HG02870 (cell line): ENCODE measurements around the gene MYO9A.

Experiments
- ATAC-seq: cut with Tn5 transposase; IDR thresholded peaks from one replicate; pipeline ENCODE4 v1.9.1; 2021; ENCODE audit warnings: mild to moderate bottlenecking, moderate library complexity; ENCODE audit not compliant: unreplicated experiment

The MYO9A gene

GRCh38 chr15:71789616-71790015, 328.3 kb downstream of the MYO9A start:
- ATAC-seq, result no peak

- ATAC-seq, result no peak
Measured at GRCh38 chr15:71788646-71789579, 329.0 kb downstream of the MYO9A start.

- ATAC-seq, result no peak
Measured at GRCh38 chr15:71786673-71787072, 331.3 kb downstream of the MYO9A start.

GRCh38 chr15:71785996-71786395, 332.0 kb downstream of the MYO9A start:
- ATAC-seq, result no peak

GRCh38 chr15:71784719-71785118, 333.2 kb downstream of the MYO9A start:
- ATAC-seq, result no peak

GRCh38 chr15:71782422-71783165, 335.4 kb downstream of the MYO9A start:
- no peak for ATAC-seq

GRCh38 chr15:71781965-71782265, 336.0 kb downstream of the MYO9A start:
- ATAC-seq, result no peak

GRCh38 chr15:71781179-71781964, 336.6 kb downstream of the MYO9A start:
- peak; percentile 66 for ATAC-seq

- ATAC-seq, result no peak
Measured at GRCh38 chr15:71780115-71780976, 337.6 kb downstream of the MYO9A start.

- no peak for ATAC-seq
Measured at GRCh38 chr15:71779073-71779797, 338.7 kb downstream of the MYO9A start.

GRCh38 chr15:71777216-71777943, 340.6 kb downstream of the MYO9A start:
- no peak for ATAC-seq

- no peak for ATAC-seq
Measured at GRCh38 chr15:71776304-71776703, 341.6 kb downstream of the MYO9A start.

GRCh38 chr15:71775856-71776255, 342.1 kb downstream of the MYO9A start:
- ATAC-seq, result no peak

GRCh38 chr15:71773206-71773859, 344.6 kb downstream of the MYO9A start:
- no peak for ATAC-seq
